CD4-positive, alpha-beta T cell treated with Interleukin-15 for 1 hour (primary cell): ENCODE results near the gene NXN.
"Not testable (repeated sequence)": the region's sequence is repeated elsewhere in the genome, so short reads cannot be mapped to it uniquely, and the experiment has no call there.

ENCODE experiments used
- DNase-seq: peaks from one replicate; pipeline ENCODE4 v3.0.0-alpha.2; 2020

NXN gene

GRCh38 chr17:978103-979093 lies 1.2 kb downstream of the NXN start:
- no peak for DNase-seq

- DNase-seq: no peak
These were observed 2.4 kb downstream of the NXN start for GRCh38 chr17:977166-977565.

- DNase-seq: no peak
These were observed 3.3 kb downstream of the NXN start for GRCh38 chr17:976312-976711.

- DNase-seq: no peak
These were observed 4.1 kb downstream of the NXN start for GRCh38 chr17:975371-975915.

- DNase-seq: not testable (repeated sequence)
These were observed 4.8 kb downstream of the NXN start for GRCh38 chr17:974778-975177.

GRCh38 chr17:973053-973452 lies 6.5 kb downstream of the NXN start:
- DNase-seq: no peak

GRCh38 chr17:971861-972260 lies 7.7 kb downstream of the NXN start:
- DNase-seq: not testable (repeated sequence)

GRCh38 chr17:970364-970763 lies 9.2 kb downstream of the NXN start:
- no peak for DNase-seq

- DNase-seq: no peak
These were observed 9.7 kb downstream of the NXN start for GRCh38 chr17:969811-970355.

- no peak for DNase-seq
These were observed 10.5 kb downstream of the NXN start for GRCh38 chr17:968812-969730.

- no peak for DNase-seq
These were observed 12.5 kb downstream of the NXN start for GRCh38 chr17:967122-967521.

- no peak for DNase-seq
These were observed 14.1 kb downstream of the NXN start for GRCh38 chr17:965311-965989.

- DNase-seq: no peak
These were observed 14.7 kb downstream of the NXN start for GRCh38 chr17:964876-965275.

GRCh38 chr17:962670-963069 lies 16.9 kb downstream of the NXN start:
- no peak for DNase-seq

GRCh38 chr17:962166-962565 lies 17.4 kb downstream of the NXN start:
- DNase-seq: no peak

GRCh38 chr17:958712-959451 lies 20.7 kb downstream of the NXN start:
- no peak for DNase-seq

GRCh38 chr17:957856-958421 lies 21.6 kb downstream of the NXN start:
- no peak for DNase-seq

GRCh38 chr17:956905-957304 lies 22.7 kb downstream of the NXN start:
- DNase-seq: no peak

GRCh38 chr17:954431-955164 lies 25.0 kb downstream of the NXN start:
- no peak for DNase-seq

GRCh38 chr17:953767-954166 lies 25.8 kb downstream of the NXN start:
- DNase-seq: no peak

GRCh38 chr17:952592-952991 lies 27.0 kb downstream of the NXN start:
- DNase-seq: not testable (repeated sequence)
